ENCODE measurements around the gene NEK9. TPM values are rescaled to one million over a fixed set of nuclear protein-coding genes. Genes with fewer than 3 reads are reported as not detected.

The NEK9 gene
- total RNA-seq, 1 donor from 2014 or later: 81.5 TPM

DNA sequence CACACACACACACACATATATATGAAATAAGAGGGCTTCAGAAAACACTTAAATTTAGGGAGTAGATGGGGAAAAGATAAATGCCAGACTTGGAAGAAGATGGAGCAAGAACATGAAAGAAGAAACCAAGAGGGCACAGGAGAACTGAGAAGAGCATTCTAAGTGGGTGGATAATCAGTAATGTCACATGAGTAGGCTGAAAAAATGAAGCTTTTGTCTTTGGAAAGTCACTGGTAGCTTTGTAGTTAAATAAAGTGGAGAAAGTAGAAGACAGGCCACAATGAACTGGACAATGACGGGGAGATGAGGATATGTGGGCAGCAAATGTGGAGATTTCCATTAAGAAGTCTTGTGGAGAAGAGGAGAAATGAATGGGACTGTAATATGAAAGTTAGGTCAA is 59.6 kb downstream of the NEK9 start:
- DNase-seq (ENCODE audit: low read depth): no peak

DNA sequence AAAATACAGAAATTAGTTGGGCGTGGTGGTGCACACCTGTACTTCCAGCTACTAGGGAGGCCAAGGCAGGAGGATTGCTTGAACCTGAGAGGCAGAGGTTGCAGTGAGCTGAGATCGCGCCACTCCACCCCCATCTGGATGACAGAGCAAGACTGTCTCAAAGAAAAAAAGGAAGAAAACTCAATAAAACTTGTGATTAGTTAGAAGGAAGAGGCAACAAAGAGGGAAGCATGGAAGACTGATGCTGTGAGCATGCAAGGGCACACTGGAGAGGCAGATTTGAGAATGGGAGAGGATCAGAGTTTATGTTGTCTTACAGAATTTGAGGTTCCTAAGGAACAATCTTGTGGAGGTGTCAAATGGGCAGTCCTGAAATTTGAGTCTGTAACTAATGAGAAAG is 60.2 kb downstream of the NEK9 start:
- DNase-seq (ENCODE audit: low read depth): no peak

GRCh38 chr14:75064205-75064567 is 62.7 kb downstream of the NEK9 start:
- DNase-seq (ENCODE audit: low read depth): no peak

- DNase-seq (ENCODE audit: low read depth): peak; percentile 68
These were observed 63.2 kb downstream of the NEK9 start, which contains the start of gene ACYP1 for GRCh38 chr14:75063491-75064204. Gene ACYP1 (minus strand): TSS chr14:75064024. CDS start chr14:75063553, 471 bp downstream.

GRCh38 chr14:75063013-75063412 is 63.8 kb downstream of the NEK9 start:
- DNase-seq (ENCODE audit: low read depth): no peak

GRCh38 chr14:75060420-75060819 is 66.4 kb downstream of the NEK9 start:
- DNase-seq (ENCODE audit: low read depth): no peak

DNA sequence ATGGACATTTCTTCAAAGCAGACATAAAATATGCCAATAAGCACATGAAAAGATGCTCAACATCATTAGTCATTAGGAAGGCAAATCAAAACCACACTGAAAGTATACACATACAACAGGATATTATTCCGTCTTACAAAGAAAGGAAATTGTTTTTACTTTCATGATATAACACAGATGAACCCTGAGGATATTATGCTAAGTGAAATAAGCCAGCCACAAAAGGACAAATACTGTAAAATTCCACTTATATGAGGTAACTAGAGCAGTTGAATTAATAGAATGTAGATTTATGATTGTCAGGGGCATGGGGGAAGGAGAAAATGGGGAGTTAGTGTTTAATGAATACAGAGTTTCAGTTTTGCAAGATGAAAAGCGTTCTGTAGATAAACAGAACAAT is 67.2 kb downstream of the NEK9 start:
- peak; percentile 22 for DNase-seq (ENCODE audit: low read depth)

DNA sequence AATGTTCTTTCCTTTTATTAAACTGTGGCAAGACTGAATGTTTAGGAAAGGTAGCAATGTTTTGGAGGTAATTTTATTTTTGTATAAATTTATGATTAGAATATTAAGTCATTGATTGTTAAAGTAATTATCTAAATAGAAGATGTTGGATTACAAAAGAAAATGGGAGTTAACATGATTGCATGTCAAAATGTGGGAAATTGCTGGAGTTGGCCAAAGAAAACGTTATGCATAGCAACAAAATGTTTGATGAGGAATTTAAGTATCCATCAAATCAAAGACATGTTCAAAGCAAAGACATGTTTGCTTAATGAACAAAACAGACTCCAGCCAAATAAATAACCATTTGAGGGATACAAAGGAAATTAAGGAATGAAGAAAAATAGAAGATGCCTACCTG is 72.4 kb downstream of the NEK9 start:
- DNase-seq (ENCODE audit: low read depth): no peak

DNA sequence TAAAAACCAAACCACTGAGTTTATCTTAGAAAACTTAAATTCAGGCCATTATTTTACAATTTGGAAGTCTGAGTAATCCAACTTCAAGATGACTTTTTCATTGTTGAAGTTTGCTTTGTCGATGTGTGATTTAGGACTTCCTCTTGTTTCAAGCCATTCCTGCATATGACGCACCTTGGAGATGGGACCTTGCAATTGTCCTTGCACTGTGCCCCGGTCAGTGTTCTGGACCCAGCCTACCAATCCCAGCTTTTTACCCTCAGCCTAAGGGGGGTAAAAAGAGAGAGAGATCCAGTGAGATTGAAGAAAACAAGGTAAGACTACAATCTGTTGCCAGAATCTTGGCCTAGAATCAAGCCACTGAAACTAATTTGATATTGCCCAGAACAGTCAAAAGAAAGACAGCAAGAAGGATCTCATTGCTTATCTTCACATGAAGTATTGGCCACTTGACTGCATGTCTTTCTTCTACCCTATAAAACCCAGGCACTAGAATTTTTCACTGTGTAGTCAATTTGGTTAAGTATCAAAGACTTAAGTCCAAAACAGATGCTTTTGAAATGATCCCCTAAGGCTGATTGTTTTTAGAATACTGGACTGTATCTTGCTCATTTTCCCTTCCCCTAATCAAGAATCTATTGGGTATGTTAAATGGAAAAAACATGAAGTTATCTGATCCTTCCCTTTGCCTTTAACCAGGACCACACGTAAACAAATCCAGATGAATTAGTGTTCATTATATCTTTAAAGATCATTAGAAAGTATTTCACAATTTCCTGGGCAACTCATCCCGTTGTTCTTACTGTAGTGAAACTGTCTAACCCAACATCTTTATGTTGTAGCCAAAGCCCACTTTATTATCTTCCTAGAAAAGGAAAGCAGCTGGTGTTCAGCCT is 73.2 kb downstream of the NEK9 start:
- no peak for DNase-seq (ENCODE audit: low read depth)

GRCh38 chr14:75051556-75051899 is 75.3 kb downstream of the NEK9 start:
- peak; percentile 85 for DNase-seq (ENCODE audit: low read depth)

DNA sequence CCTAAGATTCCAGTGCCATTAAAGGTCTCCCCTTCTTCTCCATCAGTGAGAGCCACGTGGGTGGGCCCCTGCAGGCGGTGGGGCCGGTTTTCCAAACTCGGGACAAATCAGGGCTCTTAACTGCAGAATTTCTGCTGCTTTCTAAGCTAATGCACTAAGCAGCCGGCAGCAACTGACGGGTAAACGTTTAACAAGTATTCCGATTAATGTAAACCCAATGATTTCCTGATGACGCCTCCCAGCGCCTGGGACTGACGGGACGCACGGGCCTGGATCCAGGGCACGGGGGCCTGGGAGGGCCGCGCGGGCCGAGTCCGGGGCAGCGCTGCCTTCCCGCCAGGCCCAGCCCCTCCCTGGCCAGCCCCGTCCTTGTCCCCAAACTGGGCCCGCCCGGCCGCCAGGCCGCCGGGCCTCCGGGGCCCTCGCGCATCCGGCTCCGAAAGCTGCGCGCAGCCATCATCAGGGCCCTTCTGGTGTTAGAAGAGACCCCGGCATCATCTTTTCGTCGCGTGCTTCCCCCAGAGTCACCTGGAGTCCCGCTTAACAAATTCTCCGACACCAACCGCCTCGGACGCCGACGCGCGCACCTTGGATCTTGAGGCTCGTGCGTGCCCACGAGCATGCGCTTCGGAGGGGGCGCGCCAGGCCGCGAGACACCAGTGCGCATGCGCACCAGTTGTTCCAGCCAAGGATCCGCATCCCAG is 75.8 kb downstream of the NEK9 start, which contains the start of gene MLH3:
Gene MLH3 (minus strand): TSS at position 616 of the 704 bp plus-strand sequence. CDS start 1,812 bp downstream, outside the sequence.
- peak; percentile 37 for DNase-seq (ENCODE audit: low read depth)

GRCh38 chr14:75049731-75050201 is 77.1 kb downstream of the NEK9 start:
- no peak for DNase-seq (ENCODE audit: low read depth)

- no peak for DNase-seq (ENCODE audit: low read depth)
These were observed 77.7 kb downstream of the NEK9 start for GRCh38 chr14:75049136-75049535.

DNA sequence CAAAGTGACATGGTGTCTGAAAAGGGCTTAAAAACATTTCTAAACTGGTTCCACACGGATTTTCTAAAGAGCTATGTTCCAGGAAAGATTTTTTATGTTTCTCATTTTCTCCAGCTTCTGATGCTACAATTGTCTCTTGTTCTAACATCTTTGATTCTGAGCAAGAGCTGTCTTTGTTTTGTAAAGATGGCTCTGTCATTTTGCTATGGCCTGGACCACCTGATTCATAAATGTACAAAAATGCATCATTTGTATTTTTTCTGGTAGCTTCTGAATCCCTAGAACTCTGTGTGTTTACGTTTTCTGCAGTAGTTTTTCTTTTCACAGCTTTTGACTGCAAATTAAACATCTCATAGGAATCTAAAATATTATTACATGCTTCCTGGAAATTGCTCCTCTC is 78.7 kb downstream of the NEK9 start:
- DNase-seq (ENCODE audit: low read depth): no peak

- DNase-seq (ENCODE audit: low read depth): no peak
These were observed 79.3 kb downstream of the NEK9 start for GRCh38 chr14:75047506-75047905.

GRCh38 chr14:75046899-75047298 is 79.9 kb downstream of the NEK9 start:
- peak; percentile 37 for DNase-seq (ENCODE audit: low read depth)

- DNase-seq (ENCODE audit: low read depth): no peak
These were observed 80.6 kb downstream of the NEK9 start for GRCh38 chr14:75046275-75046674.

DNA sequence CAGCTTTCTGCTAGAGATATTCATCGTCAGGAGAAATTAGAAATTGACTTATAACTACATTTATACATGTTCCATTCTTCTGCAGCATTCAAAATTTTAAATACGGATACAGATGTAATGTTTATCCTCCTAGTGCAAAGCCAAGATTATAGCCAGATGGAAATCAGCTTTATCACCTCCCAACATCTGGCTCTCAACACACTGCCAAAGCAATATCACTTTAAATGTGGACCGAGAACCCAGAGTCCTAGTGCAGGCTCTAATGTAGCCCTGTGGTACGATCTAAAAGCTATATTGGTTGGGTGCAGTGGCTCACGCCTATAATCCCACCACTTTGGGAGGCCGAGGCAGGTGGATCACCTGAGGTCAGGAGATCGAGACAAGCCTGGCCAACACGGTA is 82.1 kb downstream of the NEK9 start:
- DNase-seq (ENCODE audit: low read depth): no peak

DNA sequence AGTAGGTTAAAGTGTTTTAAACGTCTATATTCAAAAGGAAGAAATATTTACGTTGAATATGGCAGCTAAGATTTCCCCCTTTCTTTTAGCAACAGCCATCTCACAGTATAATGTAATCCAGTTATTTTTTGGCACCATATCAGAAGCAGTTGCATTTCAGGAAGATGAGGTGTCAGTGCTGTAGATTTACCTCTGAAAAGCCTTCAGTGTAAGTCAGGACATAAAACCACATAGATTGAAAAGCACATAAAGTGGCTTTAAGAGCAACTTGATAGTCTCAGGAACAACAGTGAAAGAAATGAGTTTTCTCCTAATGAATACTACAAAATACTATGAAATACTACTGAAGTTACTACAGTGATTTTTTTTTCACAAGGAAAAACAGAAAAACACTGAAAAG is 82.5 kb downstream of the NEK9 start:
- DNase-seq (ENCODE audit: low read depth): peak; percentile 68

GRCh38 chr14:75042035-75042434 is 84.8 kb downstream of the NEK9 start:
- DNase-seq (ENCODE audit: low read depth): peak; percentile 78

- peak; percentile 87 for DNase-seq (ENCODE audit: low read depth)
These were observed 85.2 kb downstream of the NEK9 start for GRCh38 chr14:75041613-75042012.

- DNase-seq (ENCODE audit: low read depth): no peak
These were observed 85.9 kb downstream of the NEK9 start for GRCh38 chr14:75040959-75041358.

Data from renal cortical epithelial cell (primary cell).